Right renal cortex interstitium (tissue), 3 donors: ENCODE measurements around the gene CNTN1. TPM values are rescaled to one million over a fixed set of nuclear protein-coding genes. Genes with fewer than 3 reads are reported as not detected.
"Not testable (repeated sequence)": the region's sequence is repeated elsewhere in the genome, so short reads cannot be mapped to it uniquely, and the experiment has no call there.

ENCODE experiments used
- DNase-seq, 3 donors: peaks; one replicate each; pipeline ENCODE4 v3.0.0-alpha.2; 2013; ENCODE audit warnings: low read depth in 3 of 3, low spot score in 2 of 3
- polyA plus RNA-seq, 3 donors: library from polyadenylated mRNA; unstranded; fragments of 120-200 nt; gene quantifications; one replicate each; pipeline ENCODE4 v1.2.1, GENCODE V29; 2013; ENCODE audit not compliant: insufficient read length in 3 of 3

Gene CNTN1
- polyA plus RNA-seq, 3 donors = 43.2 to 56.5 (median 51.0) TPM

- DNase-seq = no peak
These were observed 5.5 kb downstream of the CNTN1 start for GRCh38 chr12:40697566-40698259.

- DNase-seq = no peak
These were observed 9.5 kb downstream of the CNTN1 start for GRCh38 chr12:40701756-40702155.

GRCh38 chr12:40711121-40711520 lies 18.9 kb downstream of the CNTN1 start:
- DNase-seq = no peak

- no peak for DNase-seq
These were observed 22.4 kb downstream of the CNTN1 start for GRCh38 chr12:40714636-40715035.

- DNase-seq = no peak
These were observed 23.8 kb downstream of the CNTN1 start for GRCh38 chr12:40716037-40716436.

- no peak for DNase-seq
These were observed 25.3 kb downstream of the CNTN1 start for GRCh38 chr12:40717576-40717975.

GRCh38 chr12:40718878-40719372 lies 26.7 kb downstream of the CNTN1 start:
- DNase-seq = no peak

- no peak for DNase-seq
These were observed 30.8 kb downstream of the CNTN1 start for GRCh38 chr12:40723001-40723400.

GRCh38 chr12:40726366-40726765 lies 34.1 kb downstream of the CNTN1 start:
- DNase-seq = no peak

GRCh38 chr12:40727774-40728483 lies 35.7 kb downstream of the CNTN1 start:
- no peak for DNase-seq

- no peak for DNase-seq
These were observed 38.0 kb downstream of the CNTN1 start for GRCh38 chr12:40730281-40730680.

- no peak for DNase-seq
These were observed 41.6 kb downstream of the CNTN1 start for GRCh38 chr12:40733871-40734270.

- no peak for DNase-seq
These were observed 42.0 kb downstream of the CNTN1 start for GRCh38 chr12:40734276-40734675.

- no peak for DNase-seq
These were observed 43.5 kb downstream of the CNTN1 start for GRCh38 chr12:40735551-40736230.

GRCh38 chr12:40737416-40737815 lies 45.2 kb downstream of the CNTN1 start:
- DNase-seq = not testable (repeated sequence)

GRCh38 chr12:40738856-40739255 lies 46.6 kb downstream of the CNTN1 start:
- no peak for DNase-seq

GRCh38 chr12:40742041-40742440 lies 49.8 kb downstream of the CNTN1 start:
- no peak for DNase-seq

GRCh38 chr12:40745386-40745785 lies 53.1 kb downstream of the CNTN1 start:
- no peak for DNase-seq

GRCh38 chr12:40749863-40750262 lies 57.6 kb downstream of the CNTN1 start:
- no peak for DNase-seq

- no peak for DNase-seq
These were observed 59.8 kb downstream of the CNTN1 start for GRCh38 chr12:40752011-40752410.

GRCh38 chr12:40760821-40761220 lies 68.6 kb downstream of the CNTN1 start:
- no peak for DNase-seq

- DNase-seq = no peak
These were observed 69.8 kb downstream of the CNTN1 start for GRCh38 chr12:40762072-40762471.
